A549 (cell line): ENCODE results near the gene TMEM125. TPM values are rescaled to one million over a fixed set of nuclear protein-coding genes. Genes with fewer than 3 reads are reported as not detected.

Source experiments
- ATAC-seq, 2 experiments: fragments of 200-7000 bp in 1 of 2; fragments of >200 bp in 1 of 2; cut with Nextera tagmentation in 1 of 2; cut with Tn5 transposase in 1 of 2; 3 replicates each; pipeline versions ENCODE4 v1.8.0 to v1.9.1; 2018 to 2020; ENCODE audit warnings: mild to moderate bottlenecking in 1 of 2, moderate library complexity in 1 of 2
- CTCF ChIA-PET: fragments of 300-600 bp; sonication (Branson Sonifier 250); formaldehyde crosslinking; extraction: SDS; loops from one replicate; lab custom pipeline; 2021; ENCODE audit warnings: antibody characterized with exemption, inconsistent platforms; lab: Yijun Ruan, JAX
- POLR2A ChIA-PET: fragments of 350-600 bp; formaldehyde crosslinking; extraction: SDS; loops from one replicate; lab custom pipeline; 2021; ENCODE audit warnings: antibody characterized with exemption, inconsistent platforms; lab: Yijun Ruan, JAX
- DNase-seq, 2 experiments: peaks; one replicate each; pipeline versions ENCODE4 v3.0.0 to v3.0.0-alpha.2; 2011 to 2016; ENCODE audit warnings: low read depth in 1 of 2, low spot score in 1 of 2
- FAIRE-seq: peaks from 2 replicates; lab custom pipeline; 2011; peaks lifted over from hg19 to GRCh38; lab: Jason Lieb, UNC
- H3K27ac ChIP-seq, 2 experiments: fragments of >200 bp; sonication (Bioruptor Twin); formaldehyde crosslinking; 3 replicates each; pipeline ENCODE4 v1.5.1; 2016 to 2017
- H3K4me1 ChIP-seq: fragments of >200 bp; sonication (Bioruptor Twin); formaldehyde crosslinking; 3 replicates; pipeline ENCODE4 v1.6.1; 2016
- H3K4me2 ChIP-seq: fragments of >200 bp; sonication (Bioruptor Twin); formaldehyde crosslinking; 3 replicates; pipeline ENCODE4 v1.6.1; 2016
- H3K4me3 ChIP-seq: fragments of >200 bp; sonication (Bioruptor Twin); formaldehyde crosslinking; 3 replicates; pipeline ENCODE4 v1.5.1; 2016
- H3K9me3 ChIP-seq: fragments of >200 bp; sonication (Bioruptor Twin); formaldehyde crosslinking; 3 replicates; pipeline ENCODE4 v1.6.1; 2016
- CHD2 ChIP-seq: fragments of 150-350 bp; IDR thresholded peaks from 2 replicates; pipeline ENCODE4 v1.6.1; 2014; ENCODE audit warnings: low read length; ENCODE audit not compliant: partially characterized antibody
- FOSL2 ChIP-seq, 2 experiments: fragments of 450-650 bp in 1 of 2; fragments of >200 bp in 1 of 2; sonication (Bioruptor Twin) in 1 of 2; formaldehyde crosslinking; IDR thresholded peaks; 2 replicates each; pipeline versions ENCODE4 v1.5.0 to v1.6.1; 2016 to 2020; ENCODE audit warnings: mild to moderate bottlenecking in 1 of 2, moderate library complexity in 1 of 2
- JUN ChIP-seq, 2 experiments: fragments of >200 bp; sonication (Bioruptor Twin); formaldehyde crosslinking; IDR thresholded peaks; 2 replicates in 1 of 2; 3 replicates in 1 of 2; pipeline ENCODE4 v1.6.1; 2016 to 2017
- KDM1A ChIP-seq: fragments of 200-600 bp; sonication (generic); IDR thresholded peaks from 2 replicates; pipeline ENCODE4 v1.6.1; 2016; ENCODE audit warnings: low read depth, mild to moderate bottlenecking
- KDM5A ChIP-seq: fragments of 200-600 bp; sonication (generic); IDR thresholded peaks from 2 replicates; pipeline ENCODE4 v1.6.1; 2016; ENCODE audit warnings: antibody characterized with exemption, mild to moderate bottlenecking
- MAFK ChIP-seq: fragments of 450-650 bp; IDR thresholded peaks from 2 replicates; pipeline ENCODE4 v1.6.1; 2014; ENCODE audit not compliant: partially characterized antibody
- PHF8 ChIP-seq: fragments of 200-600 bp; sonication (generic); IDR thresholded peaks from 2 replicates; pipeline ENCODE4 v1.6.1; 2016; ENCODE audit warnings: low read depth, mild to moderate bottlenecking, antibody characterized with exemption, moderate library complexity, borderline replicate concordance
- POLR2A ChIP-seq: IDR thresholded peaks from 2 replicates; pipeline ENCODE4 v1.6.1; 2012; ENCODE audit warnings: mild to moderate bottlenecking, low read length
- RAD21 ChIP-seq, 2 experiments: fragments of >200 bp in 1 of 2; sonication (Bioruptor Twin) in 1 of 2; formaldehyde crosslinking in 1 of 2; IDR thresholded peaks in 1 of 2; conservative IDR thresholded peaks in 1 of 2; 2 replicates in 1 of 2; 3 replicates in 1 of 2; pipeline ENCODE4 v1.6.1; 2012 to 2018; ENCODE audit warnings: inconsistent platforms in 1 of 2
- RNF2 ChIP-seq: fragments of 200-600 bp; sonication (generic); IDR thresholded peaks from 2 replicates; pipeline ENCODE4 v1.6.1; 2016; ENCODE audit warnings: low read depth, mild to moderate bottlenecking, antibody characterized with exemption, moderate library complexity, borderline replicate concordance
- SMC3 ChIP-seq: fragments of >200 bp; sonication (Bioruptor Twin); formaldehyde crosslinking; IDR thresholded peaks from 3 replicates; pipeline ENCODE4 v1.6.1; 2018; ENCODE audit warnings: inconsistent platforms
- ZC3H11A ChIP-seq: fragments of 450-650 bp; IDR thresholded peaks from 2 replicates; pipeline ENCODE4 v1.6.1; 2014; ENCODE audit warnings: antibody characterized with exemption, mild to moderate bottlenecking
- ZNF302 ChIP-seq: fragments of 250-450 bp; sonication (Bioruptor Pico); IDR thresholded peaks from 2 replicates; pipeline ENCODE4 v1.9.0; 2021; ENCODE audit warnings: inconsistent platforms, mild to moderate bottlenecking, moderate library complexity
- WGBS: methylation state at CpG from one replicate; pipeline ENCODE4 v1.1.6; 2017; ENCODE audit errors: missing lambda C conversion rate; 5-methylcytosine and 5-hydroxymethylcytosine counted together
- polyA plus RNA-seq, 4 experiments: library from polyadenylated mRNA; depleted of rRNA in 3 of 4; stranded (reverse); fragments of >200 nt; fragmentation: RNase III in 1 of 4; extraction: RNeasy Plus Mini Kit Qiagen cat#74134 plus additional on column Dnase treatment in 1 of 4; gene quantifications; 2 replicates in 3 of 4; 3 replicates in 1 of 4; pipeline ENCODE4 v1.2.3, GENCODE V29; 2011 to 2017
- TF ChIP-seq, protein P1 (sequence below): fragments of 150-350 bp; IDR thresholded peaks from 2 replicates; pipeline ENCODE4 v1.6.1; 2014; ENCODE audit warnings: low read depth, mild to moderate bottlenecking, low read length
- TF ChIP-seq, protein P2 (sequence below): fragments of >200 bp; sonication (Bioruptor Twin); formaldehyde crosslinking; IDR thresholded peaks from 3 replicates; pipeline ENCODE4 v1.5.1; 2016
- TF ChIP-seq, protein P3 (sequence below): fragments of >200 bp; sonication (Bioruptor Twin); formaldehyde crosslinking; IDR thresholded peaks from 2 replicates; pipeline ENCODE4 v1.6.1; 2016
- TF ChIP-seq, protein P4 (sequence below): fragments of 450-650 bp; IDR thresholded peaks from 2 replicates; pipeline ENCODE4 v1.6.1; 2014; ENCODE audit warnings: antibody characterized with exemption

TMEM125 gene
- polyA plus RNA-seq, 2 of the 4 experiments (the other 2 are of a cell fraction): not detected

GRCh38 chr1:43221797-43222196 lies 48.0 kb upstream of the TMEM125 start:
- H3K9me3 ChIP-seq: no peaks in the 10 kb centered on the region
- H3K27ac ChIP-seq: no peak overlapping the region
- ATAC-seq (no peak), DNase-seq (no peak)
- POLR2A ChIA-PET: no interaction called here
- TF ChIP-seq ZC3H11A: no peak
- TF ChIP-seq CHD2: no peak
- no peak for TF ChIP-seq RNF2
- TF ChIP-seq, protein P1, sequence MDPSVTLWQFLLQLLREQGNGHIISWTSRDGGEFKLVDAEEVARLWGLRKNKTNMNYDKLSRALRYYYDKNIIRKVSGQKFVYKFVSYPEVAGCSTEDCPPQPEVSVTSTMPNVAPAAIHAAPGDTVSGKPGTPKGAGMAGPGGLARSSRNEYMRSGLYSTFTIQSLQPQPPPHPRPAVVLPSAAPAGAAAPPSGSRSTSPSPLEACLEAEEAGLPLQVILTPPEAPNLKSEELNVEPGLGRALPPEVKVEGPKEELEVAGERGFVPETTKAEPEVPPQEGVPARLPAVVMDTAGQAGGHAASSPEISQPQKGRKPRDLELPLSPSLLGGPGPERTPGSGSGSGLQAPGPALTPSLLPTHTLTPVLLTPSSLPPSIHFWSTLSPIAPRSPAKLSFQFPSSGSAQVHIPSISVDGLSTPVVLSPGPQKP: no peak
- no peak for TF ChIP-seq KDM1A
- TF ChIP-seq, protein P2, sequence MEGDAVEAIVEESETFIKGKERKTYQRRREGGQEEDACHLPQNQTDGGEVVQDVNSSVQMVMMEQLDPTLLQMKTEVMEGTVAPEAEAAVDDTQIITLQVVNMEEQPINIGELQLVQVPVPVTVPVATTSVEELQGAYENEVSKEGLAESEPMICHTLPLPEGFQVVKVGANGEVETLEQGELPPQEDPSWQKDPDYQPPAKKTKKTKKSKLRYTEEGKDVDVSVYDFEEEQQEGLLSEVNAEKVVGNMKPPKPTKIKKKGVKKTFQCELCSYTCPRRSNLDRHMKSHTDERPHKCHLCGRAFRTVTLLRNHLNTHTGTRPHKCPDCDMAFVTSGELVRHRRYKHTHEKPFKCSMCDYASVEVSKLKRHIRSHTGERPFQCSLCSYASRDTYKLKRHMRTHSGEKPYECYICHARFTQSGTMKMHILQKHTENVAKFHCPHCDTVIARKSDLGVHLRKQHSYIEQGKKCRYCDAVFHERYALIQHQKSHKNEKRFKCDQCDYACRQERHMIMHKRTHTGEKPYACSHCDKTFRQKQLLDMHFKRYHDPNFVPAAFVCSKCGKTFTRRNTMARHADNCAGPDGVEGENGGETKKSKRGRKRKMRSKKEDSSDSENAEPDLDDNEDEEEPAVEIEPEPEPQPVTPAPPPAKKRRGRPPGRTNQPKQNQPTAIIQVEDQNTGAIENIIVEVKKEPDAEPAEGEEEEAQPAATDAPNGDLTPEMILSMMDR: no peak
- no peak for TF ChIP-seq POLR2A
- no peak for TF ChIP-seq KDM5A
- TF ChIP-seq, protein P3, sequence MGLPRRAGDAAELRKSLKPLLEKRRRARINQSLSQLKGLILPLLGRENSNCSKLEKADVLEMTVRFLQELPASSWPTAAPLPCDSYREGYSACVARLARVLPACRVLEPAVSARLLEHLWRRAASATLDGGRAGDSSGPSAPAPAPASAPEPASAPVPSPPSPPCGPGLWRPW: no peak
- TF ChIP-seq FOSL2 (IDR thresholded peaks at IDR 0.05): no peak
- no peak for TF ChIP-seq FOSL2 (CRISPR knock-in tag; IDR thresholded peaks at IDR 0.05)
- no peak for TF ChIP-seq ZNF302 (CRISPR knock-in tag)
- TF ChIP-seq, all 56 proteins: peak for 0
- no peak for FAIRE-seq
- no peak overlapping the region for H3K4me2 ChIP-seq
- 100% methylated on average over 1 of the region's 1 CpG for WGBS
- no peak overlapping the region for H3K4me3 ChIP-seq
- no peaks in the 10 kb centered on the region for H3K4me1 ChIP-seq
- CTCF ChIA-PET: no interaction called here

DNA sequence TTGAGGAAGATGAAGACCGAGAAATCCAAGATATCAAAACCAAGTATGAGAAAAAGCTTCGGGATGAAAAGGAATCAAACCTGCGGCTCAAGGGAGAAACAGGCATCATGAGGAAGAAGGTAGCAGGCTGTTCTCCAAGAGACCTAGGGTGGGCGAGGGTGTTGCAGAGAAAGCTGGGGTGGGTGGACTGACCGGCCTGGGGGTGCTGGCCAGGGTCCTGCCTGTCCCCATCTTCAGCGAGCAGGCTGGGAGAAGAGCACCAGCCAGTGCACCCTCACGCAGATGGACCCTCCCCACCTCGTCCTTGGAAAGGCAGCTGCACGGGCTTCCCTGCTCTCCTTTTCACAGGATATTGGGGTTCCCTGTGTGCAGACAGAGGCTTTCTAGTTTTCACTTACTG lies 46.9 kb upstream of the TMEM125 start:
- no peak overlapping the region for H3K4me2 ChIP-seq
- ChIA-PET CTCF (interaction anchor here (1.8 kb wide), 1 partner anchor 192 kb away, joined by 4 read pairs; no protein-coding TSS in a partner anchor), POLR2A (interaction anchor here (1.0 kb wide), 1 partner anchor 427 kb away, joined by 3 read pairs; the partner anchor contains the start of gene KDM4A)
- DNase-seq: no peak
- no peak for ATAC-seq
- H3K27ac ChIP-seq: no peak overlapping the region
- no peak for FAIRE-seq
- 75% methylated on average over 9 of the region's 9 CpGs for WGBS
- no peak overlapping the region for H3K4me3 ChIP-seq
- no peaks in the 10 kb centered on the region for H3K9me3 ChIP-seq
- no peak for TF ChIP-seq CHD2
- TF ChIP-seq FOSL2 (IDR thresholded peaks at IDR 0.05): no peak
- no peak for TF ChIP-seq FOSL2 (CRISPR knock-in tag; IDR thresholded peaks at IDR 0.05)
- TF ChIP-seq, all 56 proteins: peak for 0
- H3K4me1 ChIP-seq: no peaks in the 10 kb centered on the region

GRCh38 chr1:43225168-43225567 lies 44.6 kb upstream of the TMEM125 start:
- H3K4me3 ChIP-seq: no peak overlapping the region
- no peaks in the 10 kb centered on the region for H3K9me3 ChIP-seq
- H3K4me2 ChIP-seq: no peak overlapping the region
- DNase-seq (no peak), FAIRE-seq (no peak), ATAC-seq (no peak)
- 100% methylated on average over 1 of the region's 3 CpGs for WGBS
- ChIA-PET CTCF (interaction anchor here (0.8 to 1.2 kb wide), 2 partner anchors 161 to 780 kb away, joined by 3 read pairs; no protein-coding TSS in a partner anchor), POLR2A (no interaction called here)
- no peaks in the 10 kb centered on the region for H3K4me1 ChIP-seq
- TF ChIP-seq JUN (IDR thresholded peaks at IDR 0.05): no peak
- no peak overlapping the region for H3K27ac ChIP-seq

- Histone ChIP-seq H3K4me1 (peaks cover 5% of the 10 kb centered on the region; the same call in 1 of the 3 replicates), H3K9me3 (no peaks in the 10 kb centered on the region), H3K4me2 (no peak overlapping the region), H3K27ac (peak overlapping the region in 1 of 2 experiments; percentile 64; a peak in 2 of 6 replicates), H3K4me3 (no peak overlapping the region)
- TF ChIP-seq, protein P4, sequence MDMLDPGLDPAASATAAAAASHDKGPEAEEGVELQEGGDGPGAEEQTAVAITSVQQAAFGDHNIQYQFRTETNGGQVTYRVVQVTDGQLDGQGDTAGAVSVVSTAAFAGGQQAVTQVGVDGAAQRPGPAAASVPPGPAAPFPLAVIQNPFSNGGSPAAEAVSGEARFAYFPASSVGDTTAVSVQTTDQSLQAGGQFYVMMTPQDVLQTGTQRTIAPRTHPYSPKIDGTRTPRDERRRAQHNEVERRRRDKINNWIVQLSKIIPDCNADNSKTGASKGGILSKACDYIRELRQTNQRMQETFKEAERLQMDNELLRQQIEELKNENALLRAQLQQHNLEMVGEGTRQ: no peak
- peak; percentile 86 for TF ChIP-seq SMC3
- no peak for TF ChIP-seq PHF8
- TF ChIP-seq, protein P2: peak; percentile 85
- TF ChIP-seq RAD21 (conservative IDR thresholded peaks at IDR 0.05 in 1 of 2, IDR thresholded peaks at IDR 0.05 in 1 of 2): peak; percentile 91 to 93
- TF ChIP-seq MAFK: peak; percentile 54
- ATAC-seq: peak; percentile 88 to 98
- POLR2A ChIA-PET: interaction anchor here (0.7 to 1.2 kb wide), 4 partner anchors 20 to 187 kb away, joined by 3 to 5 read pairs (median 4); partner anchors contain the start of gene ELOVL1
- WGBS: 41% methylated on average over 3 of the region's 10 CpGs
- DNase-seq: peak; percentile 55 to 61
- CTCF ChIA-PET: interaction anchor here (0.6 to 2.3 kb wide), 44 partner anchors 8 to 917 kb away, joined by 3 to 21 read pairs (median 4); no protein-coding TSS in a partner anchor
- FAIRE-seq: no peak
Measured at GRCh38 chr1:43227143-43227764, 42.5 kb upstream of the TMEM125 start.
